Right cardiac atrium (tissue), 5 donors: ENCODE data around the gene CFAP57. TPM values are rescaled to one million over a fixed set of nuclear protein-coding genes. Genes with fewer than 3 reads are reported as not detected.
"Not testable (repeated sequence)": the region's sequence is repeated elsewhere in the genome, so short reads cannot be mapped to it uniquely, and the experiment has no call there.

Source experiments
- ATAC-seq, 2 donors: fragments of 200-7000 bp; cut with Tn5 transposase; one replicate each; pipeline versions ENCODE4 v1.8.0 to v1.9.1; 2020; ENCODE audit warnings: moderate library complexity in 2 of 2, mild to moderate bottlenecking in 1 of 2
- DNase-seq, 3 donors: peaks; one replicate each; pipeline ENCODE4 v3.0.0-alpha.2; 2020
- H3K27ac ChIP-seq: one replicate; pipeline ENCODE4 v1.5.1; 2013; ENCODE audit warnings: mild to moderate bottlenecking, low read length, control low read depth, moderate library complexity
- H3K27me3 ChIP-seq: one replicate; pipeline ENCODE4 v1.6.1; 2013; ENCODE audit not compliant: control insufficient read depth, insufficient read depth
- H3K4me1 ChIP-seq: one replicate; pipeline ENCODE4 v1.6.1; 2013; ENCODE audit warnings: low read length; ENCODE audit not compliant: control insufficient read depth, insufficient read depth
- H3K4me3 ChIP-seq: one replicate; pipeline ENCODE4 v1.5.1; 2013; ENCODE audit warnings: low read length, control low read depth
- H3K9me3 ChIP-seq: one replicate; pipeline ENCODE4 v1.6.1; 2013; ENCODE audit warnings: low read length; ENCODE audit not compliant: control insufficient read depth
- WGBS: extraction: QIAGEN DNeasy Blood & Tissue Kit; methylation state at CpG from one replicate; pipeline ENCODE4 v1.1.7; 2013; 5-methylcytosine and 5-hydroxymethylcytosine counted together
- intact Hi-C, 4 donors: fragments of 100-400 bp; cut with DNase I; formaldehyde crosslinking; loops; one replicate each; pipeline versions ENCODE4 v1.11.0 to v1.14.0; 2022 to 2023
- long read RNA-seq, 4 donors: library from polyadenylated mRNA; unstranded; transcript quantifications; one replicate each; pipeline ENCODE4 v2.0.0, GENCODE V29; 2020 to 2021
- polyA plus RNA-seq: library from polyadenylated mRNA; stranded (reverse); fragments of 200-250 nt; gene quantifications from one replicate; pipeline ENCODE4 v1.2.3, GENCODE V29; 2013
- total RNA-seq, 4 donors: library from RNA; stranded (reverse); fragmentation: NEBNext Ultra II Directional; extraction: Animal tissue kit (Norgen Biotek cat#: 25700); gene quantifications; one replicate each; pipeline ENCODE4 v1.2.1, GENCODE V29; 2021
- donor health status: healthy with polysubstance abuse.
- donor health status: DM: no; HTN: yes; CAD: no.
- donor health status: DM: no; HTN: no; CAD: no.
- donor health status: DM: no; HTN: yes; CAD: no; lungs with severe emphysema.
- donor health status: DM: yes; HTN: yes; CAD: no.

Gene CFAP57
- total RNA-seq (under 1 TPM in 3 of 4 donors, not detected in 1; 0.06 to 0.25 (median 0.14) TPM), polyA plus RNA-seq (0.09 TPM)
- long read RNA-seq, donor 1, partial matches to known transcripts, result 0 of 1 reads
- long read RNA-seq, donor 1, other reads (novel, unspliced or antisense), result 1 of 1 reads
- long read RNA-seq, donor 2, result 0 reads
- long read RNA-seq, donor 3, partial matches to known transcripts, result 0 of 2 reads
- long read RNA-seq, donor 3, other reads (novel, unspliced or antisense), result 2 of 2 reads
- long read RNA-seq, donor 4, partial matches to known transcripts, result 0 of 2 reads
- long read RNA-seq, donor 4, other reads (novel, unspliced or antisense), result 2 of 2 reads

DNA sequence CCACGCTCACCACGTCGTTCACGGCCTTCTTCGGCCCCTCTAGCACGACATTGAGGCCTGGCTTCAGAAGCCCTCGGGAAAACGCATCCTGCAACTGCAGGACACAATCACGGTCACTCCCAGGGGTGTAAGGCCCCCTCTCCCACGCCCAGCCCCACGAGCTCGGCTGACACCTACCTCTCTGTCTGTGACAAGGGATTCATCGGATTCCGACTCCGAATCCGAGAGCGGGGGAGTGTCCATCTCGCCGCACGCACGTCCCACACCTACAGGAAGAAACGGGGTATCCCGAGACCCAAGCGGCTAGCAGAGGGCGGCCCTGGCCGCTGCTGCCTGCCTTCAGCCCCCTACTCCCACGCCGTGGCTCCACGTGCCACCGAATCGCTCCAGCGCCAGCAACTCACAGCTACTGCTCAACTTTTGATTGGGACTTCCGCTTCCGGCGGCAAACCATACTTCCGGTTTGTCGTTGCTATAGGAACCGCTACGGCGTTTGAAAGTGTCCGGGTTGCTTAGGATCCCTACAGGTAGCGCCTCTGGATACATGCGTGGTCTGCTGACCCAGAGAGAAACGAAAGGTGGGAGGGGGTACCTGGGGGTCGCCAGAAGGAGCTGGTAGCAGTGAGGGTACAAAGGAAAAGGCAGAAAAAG is at the start of gene CFAP57, which contains the start of gene EBNA1BP2:
Gene CFAP57, plus strand, starts transcription at position 455 of the 651 bp plus-strand sequence. CDS start 424 bp downstream, outside the sequence.
Gene EBNA1BP2, minus strand, starts transcription at position 415 of the 651 bp plus-strand sequence. Its CDS starts 172 bp downstream, at position 243.
- under 1% methylated on average over 45 of the region's 45 CpGs for WGBS
- DNase-seq (peak; percentile 87 to 93 (median 93)), ATAC-seq (peak; percentile 93 to 95)
- Histone ChIP-seq H3K27me3 (no peaks in the 10 kb centered on the region), H3K27ac (no peak within 1 kb of the TSS), H3K4me3 (peak within 1 kb of the TSS; percentile 76), H3K4me1 (no peaks in the 10 kb centered on the region), H3K9me3 (no peaks in the 10 kb centered on the region)
- intact Hi-C loops, result no loop called here

- intact Hi-C loops, result no loop called here
- Histone ChIP-seq H3K9me3 (no peaks in the 10 kb centered on the region), H3K4me3 (no peak overlapping the region), H3K27ac (no peak overlapping the region), H3K4me1 (no peaks in the 10 kb centered on the region), H3K27me3 (peaks cover 4% of the 10 kb centered on the region)
- ATAC-seq (no peak), DNase-seq (no peak)
- 85% methylated on average over 1 of the region's 1 CpG for WGBS
These were observed 49.1 kb upstream of the CFAP57 start for GRCh38 chr1:43123031-43123430.

- H3K27me3 ChIP-seq, result peaks cover 4% of the 10 kb centered on the region
- intact Hi-C loops, result no loop called here
- no peaks in the 10 kb centered on the region for H3K9me3 ChIP-seq
- no peak for DNase-seq
- H3K4me3 ChIP-seq, result no peak overlapping the region
- no peaks in the 10 kb centered on the region for H3K4me1 ChIP-seq
- ATAC-seq, result no peak
- no peak overlapping the region for H3K27ac ChIP-seq
- 85% methylated on average over 3 of the region's 3 CpGs for WGBS
These were observed 43.3 kb upstream of the CFAP57 start for GRCh38 chr1:43128816-43129215.

DNA sequence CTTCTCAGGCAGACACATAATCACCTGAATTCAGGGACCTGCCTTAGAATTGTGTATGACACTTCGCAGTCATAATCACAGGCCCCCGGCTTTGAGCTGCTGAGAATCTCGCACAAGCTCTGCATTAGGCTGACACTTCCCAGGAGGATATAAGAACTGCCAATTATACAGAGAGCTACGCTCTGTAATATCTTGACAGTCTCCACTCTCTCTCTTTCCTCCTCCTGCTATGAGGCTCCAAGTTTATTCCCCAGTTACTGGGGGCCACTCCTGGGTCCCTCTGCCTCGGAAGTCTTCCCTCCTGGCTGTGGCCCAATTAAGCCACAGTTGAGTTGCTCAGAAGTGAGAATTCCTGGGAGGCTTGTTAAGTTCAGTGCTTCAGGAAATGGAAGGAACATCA is 42.7 kb upstream of the CFAP57 start:
- peaks cover 4% of the 10 kb centered on the region for H3K27me3 ChIP-seq
- intact Hi-C loops, result no loop called here
- H3K4me3 ChIP-seq, result no peak overlapping the region
- no peaks in the 10 kb centered on the region for H3K9me3 ChIP-seq
- 43% methylated on average over 5 of the region's 5 CpGs for WGBS
- H3K27ac ChIP-seq, result no peak overlapping the region
- DNase-seq, result no peak
- no peak for ATAC-seq
- no peaks in the 10 kb centered on the region for H3K4me1 ChIP-seq

- Histone ChIP-seq H3K27ac (no peak overlapping the region), H3K4me1 (no peaks in the 10 kb centered on the region), H3K9me3 (no peaks in the 10 kb centered on the region), H3K4me3 (no peak overlapping the region), H3K27me3 (no peaks in the 10 kb centered on the region)
- no peak for ATAC-seq
- 48% methylated on average over 1 of the region's 1 CpG for WGBS
- intact Hi-C loops, result no loop called here
- no peak for DNase-seq
These were observed 38.1 kb upstream of the CFAP57 start for GRCh38 chr1:43134068-43134467.

DNA sequence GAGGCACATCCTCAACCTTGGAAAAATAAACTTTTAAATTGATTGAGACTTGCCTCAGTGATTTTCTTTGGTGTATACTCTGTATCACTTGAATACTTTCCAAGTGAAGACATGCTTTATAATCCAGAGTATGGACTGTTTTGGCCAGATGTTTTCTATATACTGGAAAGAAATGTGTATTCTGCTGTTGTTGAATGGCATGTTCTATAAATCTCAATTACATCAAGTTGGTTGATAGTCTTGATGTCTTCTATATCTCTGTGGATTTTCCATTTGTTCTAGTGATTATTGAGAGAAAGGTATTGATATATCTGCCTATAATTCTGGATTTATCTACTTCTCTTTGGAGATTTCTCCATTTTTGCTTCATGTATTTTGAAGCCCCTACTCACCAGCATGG is 37.5 kb upstream of the CFAP57 start:
- Histone ChIP-seq H3K4me3 (no peak overlapping the region), H3K27ac (no peak overlapping the region), H3K4me1 (no peaks in the 10 kb centered on the region), H3K27me3 (no peaks in the 10 kb centered on the region), H3K9me3 (no peaks in the 10 kb centered on the region)
- ATAC-seq (no peak), DNase-seq (no peak)
- intact Hi-C loops, result no loop called here

- Histone ChIP-seq H3K27me3 (no peaks in the 10 kb centered on the region), H3K27ac (no peak overlapping the region), H3K4me1 (no peaks in the 10 kb centered on the region), H3K9me3 (no peaks in the 10 kb centered on the region), H3K4me3 (no peak overlapping the region)
- no peak for ATAC-seq
- intact Hi-C loops, result no loop called here
- WGBS, result 78% methylated on average over 9 of the region's 9 CpGs
- DNase-seq, result no peak
These were observed 36.0 kb upstream of the CFAP57 start for GRCh38 chr1:43135857-43136781.

- Histone ChIP-seq H3K9me3 (no peaks in the 10 kb centered on the region), H3K4me1 (no peaks in the 10 kb centered on the region), H3K27me3 (no peaks in the 10 kb centered on the region), H3K27ac (peak overlapping the region; percentile 51), H3K4me3 (no peak overlapping the region)
- 56% methylated on average over 7 of the region's 7 CpGs for WGBS
- ATAC-seq (peak; percentile 80 to 91), DNase-seq (no peak)
- intact Hi-C loops, result no loop called here
These were observed 34.6 kb upstream of the CFAP57 start for GRCh38 chr1:43137445-43138052.

GRCh38 chr1:43139295-43139694 is 32.8 kb upstream of the CFAP57 start:
- intact Hi-C loops, result not testable (repeated sequence)
- 88% methylated on average over 8 of the region's 8 CpGs for WGBS

DNA sequence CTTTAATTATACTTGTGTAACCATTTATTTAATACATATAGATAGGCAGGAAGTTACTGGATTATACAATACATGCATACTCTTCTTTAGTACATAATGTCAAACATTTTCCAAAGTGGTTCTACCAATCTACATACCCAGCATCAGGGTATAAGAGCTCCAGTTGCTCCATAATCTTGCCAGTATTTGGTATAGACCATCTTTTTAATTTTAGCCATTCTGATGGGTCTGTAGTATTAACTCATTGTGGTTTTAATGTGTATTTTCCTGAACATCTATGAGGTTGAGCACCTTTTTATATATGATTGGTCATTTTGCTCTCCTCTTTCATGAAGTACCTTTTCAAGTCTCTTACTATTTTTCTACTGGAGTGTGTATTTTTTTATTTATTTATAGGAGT is 32.1 kb upstream of the CFAP57 start:
- ATAC-seq, result no peak
- no peak overlapping the region for H3K27ac ChIP-seq
- no peaks in the 10 kb centered on the region for H3K4me1 ChIP-seq
- H3K9me3 ChIP-seq, result no peaks in the 10 kb centered on the region
- no peaks in the 10 kb centered on the region for H3K27me3 ChIP-seq
- H3K4me3 ChIP-seq, result no peak overlapping the region
- intact Hi-C loops, result no loop called here
- DNase-seq, result no peak

More at GRCh38 chr1:43139295-43139694, 32.8 kb upstream of the CFAP57 start:
- not testable (repeated sequence) for DNase-seq, H3K27me3 ChIP-seq, H3K4me3 ChIP-seq, H3K9me3 ChIP-seq, H3K4me1 ChIP-seq, H3K27ac ChIP-seq, ATAC-seq
